Measurements from ENCODE around the gene CD180. TPM values are rescaled to one million over a fixed set of nuclear protein-coding genes. Genes with fewer than 3 reads are reported as not detected.
A peak's percentile ranks its signal among the peaks of the same experiment; 100 is the strongest.
"Not testable (repeated sequence)": the region's sequence is repeated elsewhere in the genome, so short reads cannot be mapped to it uniquely, and the experiment has no call there.

The CD180 gene
- total RNA-seq, 4 donors from 2014 or later = 0.18 to 5.0 (median 1.0) TPM

DNA sequence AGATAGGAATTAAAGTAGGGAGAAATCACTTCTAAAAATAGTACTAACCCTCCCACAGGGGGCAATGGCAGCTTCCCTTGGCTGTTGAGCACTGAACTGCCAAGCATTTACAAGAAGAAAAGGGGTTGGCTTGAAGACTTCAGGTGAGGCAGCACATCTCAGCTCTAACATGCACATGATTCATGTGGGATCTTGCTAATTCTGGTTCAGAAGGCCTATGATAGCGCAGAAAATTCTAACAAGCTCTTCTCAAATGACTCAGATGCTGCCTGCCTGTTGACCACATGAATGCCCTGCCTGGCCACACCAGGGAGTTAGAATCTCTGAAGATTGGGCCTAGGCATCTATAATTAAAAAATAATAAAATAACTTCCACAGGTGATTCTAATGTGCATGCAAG lies 22.6 kb downstream of the CD180 start:
- no peak for DNase-seq
- TF ChIP-seq, protein P1, sequence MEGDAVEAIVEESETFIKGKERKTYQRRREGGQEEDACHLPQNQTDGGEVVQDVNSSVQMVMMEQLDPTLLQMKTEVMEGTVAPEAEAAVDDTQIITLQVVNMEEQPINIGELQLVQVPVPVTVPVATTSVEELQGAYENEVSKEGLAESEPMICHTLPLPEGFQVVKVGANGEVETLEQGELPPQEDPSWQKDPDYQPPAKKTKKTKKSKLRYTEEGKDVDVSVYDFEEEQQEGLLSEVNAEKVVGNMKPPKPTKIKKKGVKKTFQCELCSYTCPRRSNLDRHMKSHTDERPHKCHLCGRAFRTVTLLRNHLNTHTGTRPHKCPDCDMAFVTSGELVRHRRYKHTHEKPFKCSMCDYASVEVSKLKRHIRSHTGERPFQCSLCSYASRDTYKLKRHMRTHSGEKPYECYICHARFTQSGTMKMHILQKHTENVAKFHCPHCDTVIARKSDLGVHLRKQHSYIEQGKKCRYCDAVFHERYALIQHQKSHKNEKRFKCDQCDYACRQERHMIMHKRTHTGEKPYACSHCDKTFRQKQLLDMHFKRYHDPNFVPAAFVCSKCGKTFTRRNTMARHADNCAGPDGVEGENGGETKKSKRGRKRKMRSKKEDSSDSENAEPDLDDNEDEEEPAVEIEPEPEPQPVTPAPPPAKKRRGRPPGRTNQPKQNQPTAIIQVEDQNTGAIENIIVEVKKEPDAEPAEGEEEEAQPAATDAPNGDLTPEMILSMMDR (IDR thresholded peaks at IDR 0.05) = no peak
- TF ChIP-seq POLR2A (IDR thresholded peaks at IDR 0.05) = no peak
- no peak overlapping the region for H3K4me3 ChIP-seq
- H3K36me3 ChIP-seq = no peaks in the 10 kb centered on the region
- peaks cover 0 to 11% (median 3%) of the 10 kb centered on the region in 4 donors for H3K9me3 ChIP-seq
- no peak overlapping the region for H3K27ac ChIP-seq
- no peaks in the 10 kb centered on the region for H3K27me3 ChIP-seq
- no peaks in the 10 kb centered on the region for H3K4me1 ChIP-seq

DNA sequence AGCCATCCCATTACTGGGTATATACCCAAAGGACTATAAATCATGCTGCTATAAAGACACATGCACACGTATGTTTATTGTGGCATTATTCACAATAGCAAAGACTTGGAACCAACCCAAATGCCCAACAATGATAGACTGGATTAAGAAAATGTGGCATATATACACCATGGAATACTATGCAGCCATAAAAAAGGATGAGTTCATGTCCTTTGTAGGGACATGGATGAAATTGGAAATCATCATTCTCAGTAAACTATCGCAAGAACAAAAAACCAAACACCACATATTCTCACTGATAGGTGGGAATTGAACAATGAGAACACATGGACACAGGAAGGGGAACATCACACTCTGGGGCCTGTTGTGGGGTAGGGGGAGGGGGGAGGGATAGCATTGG lies 23.2 kb downstream of the CD180 start:
- H3K9me3 ChIP-seq = peaks cover 0 to 11% (median 3%) of the 10 kb centered on the region in 4 donors
- H3K27me3 ChIP-seq, H3K4me1 ChIP-seq, H3K36me3 ChIP-seq, H3K4me3 ChIP-seq, DNase-seq, H3K27ac ChIP-seq: not testable (repeated sequence)

DNA sequence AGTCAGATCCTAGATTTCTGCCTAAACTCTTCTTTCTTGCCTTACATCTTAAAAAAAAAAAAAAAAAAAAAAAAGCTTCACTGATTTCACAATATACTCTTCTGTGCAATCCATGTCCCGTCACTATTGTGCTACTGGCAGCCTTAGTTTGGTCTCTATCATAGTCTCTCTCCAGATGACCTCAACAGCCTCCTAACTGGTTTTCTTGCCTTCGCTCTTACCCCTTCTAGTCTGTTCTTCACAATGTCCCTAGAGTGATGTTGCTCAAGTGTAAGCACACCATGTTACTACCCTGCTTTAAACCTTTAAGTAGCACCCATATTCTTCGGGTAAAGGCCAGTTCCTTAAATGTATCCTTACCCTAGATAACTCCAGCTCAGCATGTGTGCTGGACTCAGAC lies 25.8 kb downstream of the CD180 start:
- no peak for DNase-seq
- Histone ChIP-seq H3K9me3 (no peaks in the 10 kb centered on the region), H3K36me3 (no peaks in the 10 kb centered on the region), H3K4me1 (peaks cover 0 to 7% (median 2%) of the 10 kb centered on the region in 4 donors), H3K27ac (no peak overlapping the region), H3K27me3 (no peaks in the 10 kb centered on the region), H3K4me3 (no peak overlapping the region)
- TF ChIP-seq, protein P1 (IDR thresholded peaks at IDR 0.05) = no peak
- no peak for TF ChIP-seq POLR2A (IDR thresholded peaks at IDR 0.05)

DNA sequence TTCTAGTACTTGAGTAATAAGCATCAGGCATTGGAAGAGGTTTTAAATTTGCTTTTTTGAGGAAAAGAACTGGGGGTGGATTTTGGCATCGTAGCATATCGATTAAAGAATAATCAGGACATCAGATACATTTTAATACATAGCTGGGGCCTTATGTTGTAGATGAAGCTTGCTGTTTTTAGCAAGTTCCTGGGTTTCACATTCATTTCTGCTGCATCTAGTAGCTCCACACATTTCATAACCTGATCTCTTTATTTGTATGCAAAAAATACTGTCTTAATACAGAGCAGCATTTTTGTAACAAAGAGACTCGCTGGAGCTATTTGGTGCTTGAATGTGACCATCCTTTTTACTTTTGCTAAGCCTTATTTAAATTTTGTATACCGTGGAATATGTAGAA lies 28.5 kb downstream of the CD180 start:
- Histone ChIP-seq H3K36me3 (peaks cover 0 to 15% (median 0%) of the 10 kb centered on the region in 3 donors), H3K27me3 (no peaks in the 10 kb centered on the region), H3K27ac (no peak overlapping the region), H3K4me3 (no peak overlapping the region), H3K9me3 (no peaks in the 10 kb centered on the region), H3K4me1 (peaks cover 0 to 11% (median 8%) of the 10 kb centered on the region in 4 donors)
- TF ChIP-seq, protein P1 (IDR thresholded peaks at IDR 0.05) = no peak
- TF ChIP-seq POLR2A (IDR thresholded peaks at IDR 0.05) = no peak
- DNase-seq = no peak

DNA sequence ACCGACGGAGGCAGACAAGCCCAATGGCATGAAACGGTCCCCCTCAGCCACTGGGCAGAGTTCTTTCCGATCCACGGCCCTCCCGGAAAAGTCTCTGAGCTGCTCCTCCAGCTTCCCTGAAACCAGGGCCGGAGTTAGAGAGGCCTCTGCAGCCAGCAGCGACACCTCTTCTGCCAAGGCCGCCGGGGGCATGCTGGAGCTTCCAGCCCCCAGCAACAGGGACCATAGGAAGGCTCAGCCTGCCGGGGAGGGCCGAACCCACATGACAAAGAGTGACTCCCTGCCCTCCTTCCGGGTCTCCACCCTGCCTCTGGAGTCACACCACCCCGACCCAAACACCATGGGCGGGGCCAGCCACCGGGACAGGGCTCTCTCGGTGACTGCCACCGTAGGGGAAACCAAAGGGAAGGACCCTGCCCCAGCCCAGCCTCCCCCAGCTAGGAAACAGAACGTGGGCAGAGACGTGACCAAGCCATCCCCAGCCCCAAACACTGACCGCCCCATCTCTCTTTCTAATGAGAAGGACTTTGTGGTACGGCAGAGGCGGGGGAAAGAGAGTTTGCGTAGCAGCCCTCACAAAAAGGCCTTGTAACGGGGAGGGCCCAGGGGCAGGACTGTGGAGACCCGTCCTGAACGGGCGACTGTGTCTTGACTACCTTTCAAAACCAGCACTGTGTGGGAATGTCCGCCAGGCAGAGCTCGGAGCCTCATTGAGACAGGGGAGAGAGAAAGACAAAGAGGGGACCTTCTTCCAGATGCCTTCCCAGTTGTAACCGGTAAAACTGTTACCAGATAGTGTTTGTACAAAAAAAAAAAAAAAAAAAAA lies 29.9 kb downstream of the CD180 start:
- H3K4me3 ChIP-seq = peak overlapping the region; percentile 37 to 56 (median 47)

More for the DNA sequence above, 29.9 kb downstream of the CD180 start:
- TF ChIP-seq, protein P1 (IDR thresholded peaks at IDR 0.05) = peak in 1 of 6 experiments; percentile 2
- no peak for TF ChIP-seq POLR2A (IDR thresholded peaks at IDR 0.05)
- Histone ChIP-seq H3K36me3 (peaks cover 0 to 29% (median 0%) of the 10 kb centered on the region in 3 donors), H3K27ac (peak overlapping the region; percentile 72 to 91 (median 86)), H3K27me3 (no peaks in the 10 kb centered on the region), H3K4me1 (peaks cover 0 to 11% (median 8%) of the 10 kb centered on the region in 4 donors), H3K9me3 (no peaks in the 10 kb centered on the region)
- DNase-seq = peak; percentile 69 to 87 (median 82)
